ENCODE data around the gene KRT5. TPM values are rescaled to one million over a fixed set of nuclear protein-coding genes. Genes with fewer than 3 reads are reported as not detected.
"Not testable (repeated sequence)": the region's sequence is repeated elsewhere in the genome, so short reads cannot be mapped to it uniquely, and the experiment has no call there.

Gene KRT5
- total and polyA plus RNA-seq, 4 donors, result 0.08 TPM; not detected in 3

DNA sequence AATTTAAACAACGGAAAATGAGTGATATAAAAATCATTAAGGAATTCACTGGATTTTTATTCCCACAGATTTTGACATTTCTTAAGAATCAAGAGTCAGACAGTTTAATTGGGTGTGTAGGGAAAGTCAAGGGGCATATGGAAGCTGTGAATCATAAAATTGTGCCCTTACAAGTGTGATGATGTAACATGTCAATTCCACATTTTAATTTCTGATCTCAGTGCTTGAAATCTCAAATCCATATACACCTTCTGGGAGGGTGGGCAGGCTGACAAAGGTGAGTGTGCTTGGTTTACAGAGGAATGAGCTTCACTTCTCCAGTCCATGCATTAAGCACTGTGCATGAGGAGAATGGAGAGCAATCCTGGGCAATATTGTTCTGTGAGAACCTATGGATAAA, 26.1 kb downstream of the KRT5 start (continued):
- TF ChIP-seq, protein P1, sequence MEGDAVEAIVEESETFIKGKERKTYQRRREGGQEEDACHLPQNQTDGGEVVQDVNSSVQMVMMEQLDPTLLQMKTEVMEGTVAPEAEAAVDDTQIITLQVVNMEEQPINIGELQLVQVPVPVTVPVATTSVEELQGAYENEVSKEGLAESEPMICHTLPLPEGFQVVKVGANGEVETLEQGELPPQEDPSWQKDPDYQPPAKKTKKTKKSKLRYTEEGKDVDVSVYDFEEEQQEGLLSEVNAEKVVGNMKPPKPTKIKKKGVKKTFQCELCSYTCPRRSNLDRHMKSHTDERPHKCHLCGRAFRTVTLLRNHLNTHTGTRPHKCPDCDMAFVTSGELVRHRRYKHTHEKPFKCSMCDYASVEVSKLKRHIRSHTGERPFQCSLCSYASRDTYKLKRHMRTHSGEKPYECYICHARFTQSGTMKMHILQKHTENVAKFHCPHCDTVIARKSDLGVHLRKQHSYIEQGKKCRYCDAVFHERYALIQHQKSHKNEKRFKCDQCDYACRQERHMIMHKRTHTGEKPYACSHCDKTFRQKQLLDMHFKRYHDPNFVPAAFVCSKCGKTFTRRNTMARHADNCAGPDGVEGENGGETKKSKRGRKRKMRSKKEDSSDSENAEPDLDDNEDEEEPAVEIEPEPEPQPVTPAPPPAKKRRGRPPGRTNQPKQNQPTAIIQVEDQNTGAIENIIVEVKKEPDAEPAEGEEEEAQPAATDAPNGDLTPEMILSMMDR (IDR thresholded peaks at IDR 0.05; ENCODE audit: low read depth, low read length, missing input control), result no peak
- TF ChIP-seq EGR1 (IDR thresholded peaks at IDR 0.05; ENCODE audit: low read depth in 2 of 2) (no peak), RXRA (IDR thresholded peaks at IDR 0.05) (no peak), YY1 (IDR thresholded peaks at IDR 0.05) (no peak), JUND (IDR thresholded peaks at IDR 0.05) (no peak)
- TF ChIP-seq, protein P2, sequence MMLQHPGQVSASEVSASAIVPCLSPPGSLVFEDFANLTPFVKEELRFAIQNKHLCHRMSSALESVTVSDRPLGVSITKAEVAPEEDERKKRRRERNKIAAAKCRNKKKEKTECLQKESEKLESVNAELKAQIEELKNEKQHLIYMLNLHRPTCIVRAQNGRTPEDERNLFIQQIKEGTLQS (IDR thresholded peaks at IDR 0.05), result no peak

GRCh38 chr12:52493172-52493571, 27.0 kb downstream of the KRT5 start, which contains the start of gene KRT6A:
KRT6A (minus strand) TSS chr12:52493257; CDS start chr12:52493188, 69 bp downstream.
- H3K27ac ChIP-seq (ENCODE audit: low read depth in 1 of 2, low read length in 2 of 2), result no peak within 1 kb of the TSS
- WGBS, result 97% methylated on average over 2 of the region's 2 CpGs
- H3K36me3 ChIP-seq (ENCODE audit: control insufficient read depth in 4 of 4, insufficient read depth in 3 of 4, low read depth in 1 of 4, low read length in 3 of 4), result no peaks in the 10 kb centered on the region
- TF ChIP-seq HNF4G (IDR thresholded peaks at IDR 0.05) (no peak), EGR1 (IDR thresholded peaks at IDR 0.05; ENCODE audit: low read depth in 2 of 2) (no peak), YY1 (IDR thresholded peaks at IDR 0.05) (no peak)
- TF ChIP-seq, protein P2 (IDR thresholded peaks at IDR 0.05), result no peak
- no peak within 1 kb of the TSS for H3K9ac ChIP-seq (ENCODE audit: low read depth in 1 of 2, low read length in 2 of 2)
- no peak for DNase-seq (ENCODE audit: low spot score)
- H3K9me3 ChIP-seq (ENCODE audit: control insufficient read depth in 4 of 4, low read length in 3 of 4), result no peaks in the 10 kb centered on the region
- H3K4me1 ChIP-seq (ENCODE audit: control insufficient read depth in 4 of 4, insufficient read depth in 4 of 4, low read length in 3 of 4), result no peaks in the 10 kb centered on the region
- no peak within 1 kb of the TSS for H3K4me3 ChIP-seq (ENCODE audit: low read depth in 1 of 3, low read length in 3 of 3)
- H3K27me3 ChIP-seq (ENCODE audit: control insufficient read depth in 4 of 4, insufficient read depth in 4 of 4, low read length in 3 of 4), result peaks cover 0 to 9% (median 0%) of the 10 kb centered on the region in 4 donors

DNA sequence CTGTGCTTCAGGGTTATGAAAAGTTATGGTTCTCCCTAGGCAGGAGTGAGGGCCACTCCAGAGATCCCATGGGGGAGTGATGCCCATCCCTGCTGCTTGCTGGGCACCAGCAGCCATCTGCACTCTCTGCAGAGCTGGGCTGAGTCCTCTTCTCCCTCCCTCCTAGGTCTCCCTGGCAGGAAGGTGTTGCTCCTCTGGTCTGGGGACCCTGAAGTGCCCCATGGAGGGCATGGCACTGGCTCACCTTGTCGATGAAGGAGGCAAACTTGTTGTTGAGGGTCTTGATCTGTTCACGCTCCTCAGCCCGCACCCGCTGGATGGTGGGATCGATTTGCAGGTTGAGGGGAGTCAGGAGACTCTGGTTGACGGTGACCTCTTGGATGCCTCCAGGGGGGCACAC, 27.8 kb downstream of the KRT5 start:
- H3K9ac ChIP-seq (ENCODE audit: low read depth in 1 of 2, low read length in 2 of 2); H3K4me1 ChIP-seq (ENCODE audit: control insufficient read depth in 4 of 4, insufficient read depth in 4 of 4, low read length in 3 of 4); DNase-seq (ENCODE audit: low spot score); H3K27me3 ChIP-seq (ENCODE audit: control insufficient read depth in 4 of 4, insufficient read depth in 4 of 4, low read length in 3 of 4); H3K9me3 ChIP-seq (ENCODE audit: control insufficient read depth in 4 of 4, low read length in 3 of 4); H3K27ac ChIP-seq (ENCODE audit: low read depth in 1 of 2, low read length in 2 of 2); H3K36me3 ChIP-seq (ENCODE audit: control insufficient read depth in 4 of 4, insufficient read depth in 3 of 4, low read depth in 1 of 4, low read length in 3 of 4); H3K4me3 ChIP-seq (ENCODE audit: low read depth in 1 of 3, low read length in 3 of 3): not testable (repeated sequence)
- WGBS, result 96% methylated on average over 6 of the region's 6 CpGs

- H3K36me3 ChIP-seq (ENCODE audit: control insufficient read depth in 4 of 4, insufficient read depth in 3 of 4, low read depth in 1 of 4, low read length in 3 of 4); DNase-seq (ENCODE audit: low spot score); H3K4me1 ChIP-seq (ENCODE audit: control insufficient read depth in 4 of 4, insufficient read depth in 4 of 4, low read length in 3 of 4); H3K27me3 ChIP-seq (ENCODE audit: control insufficient read depth in 4 of 4, insufficient read depth in 4 of 4, low read length in 3 of 4); H3K4me3 ChIP-seq (ENCODE audit: low read depth in 1 of 3, low read length in 3 of 3); H3K9ac ChIP-seq (ENCODE audit: low read depth in 1 of 2, low read length in 2 of 2); H3K27ac ChIP-seq (ENCODE audit: low read depth in 1 of 2, low read length in 2 of 2); H3K9me3 ChIP-seq (ENCODE audit: control insufficient read depth in 4 of 4, low read length in 3 of 4): not testable (repeated sequence)
- 88% methylated on average over 8 of the region's 8 CpGs for WGBS
Observed at GRCh38 chr12:52491495-52491894, 28.7 kb downstream of the KRT5 start.

DNA sequence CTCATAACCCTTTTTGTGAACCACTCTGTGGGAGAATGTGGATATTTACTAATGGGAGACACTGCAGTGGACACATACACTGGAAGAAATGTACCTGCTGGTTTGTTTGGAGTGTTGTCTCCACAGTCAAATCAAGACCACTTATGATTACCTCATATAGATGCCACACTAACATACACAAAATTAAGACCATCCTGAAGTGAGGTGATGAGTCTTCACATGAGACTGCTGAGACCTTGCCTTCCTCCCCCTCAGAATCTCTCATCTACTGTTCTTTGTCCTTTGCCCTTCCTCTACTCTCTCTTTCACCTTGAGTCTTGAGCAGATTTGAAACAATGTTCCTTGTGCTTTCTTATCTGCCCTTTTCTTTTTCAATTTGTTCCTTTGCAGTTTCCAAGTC, 31.5 kb downstream of the KRT5 start:
- Histone ChIP-seq H3K4me3 (ENCODE audit: low read depth in 1 of 3, low read length in 3 of 3) (no peak overlapping the region), H3K9me3 (ENCODE audit: control insufficient read depth in 4 of 4, low read length in 3 of 4) (peaks cover 0 to 5% (median 0%) of the 10 kb centered on the region in 4 donors), H3K27ac (ENCODE audit: low read depth in 1 of 2, low read length in 2 of 2) (no peak overlapping the region), H3K9ac (ENCODE audit: low read depth in 1 of 2, low read length in 2 of 2) (no peak overlapping the region), H3K27me3 (ENCODE audit: control insufficient read depth in 4 of 4, insufficient read depth in 4 of 4, low read length in 3 of 4) (peaks cover 0 to 6% (median 0%) of the 10 kb centered on the region in 4 donors), H3K36me3 (ENCODE audit: control insufficient read depth in 4 of 4, insufficient read depth in 3 of 4, low read depth in 1 of 4, low read length in 3 of 4) (no peaks in the 10 kb centered on the region), H3K4me1 (ENCODE audit: control insufficient read depth in 4 of 4, insufficient read depth in 4 of 4, low read length in 3 of 4) (no peaks in the 10 kb centered on the region)
- TF ChIP-seq RAD21 (IDR thresholded peaks at IDR 0.05), result no peak
- no peak for TF ChIP-seq TAF1 (conservative IDR thresholded peaks at IDR 0.05)
- no peak for TF ChIP-seq SP1 (IDR thresholded peaks at IDR 0.05)
- no peak for TF ChIP-seq YY1 (IDR thresholded peaks at IDR 0.05)
- TF ChIP-seq NR2F2 (IDR thresholded peaks at IDR 0.05), result no peak
- no peak for TF ChIP-seq GABPA (IDR thresholded peaks at IDR 0.05 in 1 of 2, conservative IDR thresholded peaks at IDR 0.05 in 1 of 2)
- no peak for TF ChIP-seq RXRA (IDR thresholded peaks at IDR 0.05)
- TF ChIP-seq HNF4G (IDR thresholded peaks at IDR 0.05), result no peak
- TF ChIP-seq, protein P3, sequence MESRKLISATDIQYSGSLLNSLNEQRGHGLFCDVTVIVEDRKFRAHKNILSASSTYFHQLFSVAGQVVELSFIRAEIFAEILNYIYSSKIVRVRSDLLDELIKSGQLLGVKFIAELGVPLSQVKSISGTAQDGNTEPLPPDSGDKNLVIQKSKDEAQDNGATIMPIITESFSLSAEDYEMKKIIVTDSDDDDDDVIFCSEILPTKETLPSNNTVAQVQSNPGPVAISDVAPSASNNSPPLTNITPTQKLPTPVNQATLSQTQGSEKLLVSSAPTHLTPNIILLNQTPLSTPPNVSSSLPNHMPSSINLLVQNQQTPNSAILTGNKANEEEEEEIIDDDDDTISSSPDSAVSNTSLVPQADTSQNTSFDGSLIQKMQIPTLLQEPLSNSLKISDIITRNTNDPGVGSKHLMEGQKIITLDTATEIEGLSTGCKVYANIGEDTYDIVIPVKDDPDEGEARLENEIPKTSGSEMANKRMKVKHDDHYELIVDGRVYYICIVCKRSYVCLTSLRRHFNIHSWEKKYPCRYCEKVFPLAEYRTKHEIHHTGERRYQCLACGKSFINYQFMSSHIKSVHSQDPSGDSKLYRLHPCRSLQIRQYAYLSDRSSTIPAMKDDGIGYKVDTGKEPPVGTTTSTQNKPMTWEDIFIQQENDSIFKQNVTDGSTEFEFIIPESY (IDR thresholded peaks at IDR 0.05), result no peak
- no peak for TF ChIP-seq HNF4A (conservative IDR thresholded peaks at IDR 0.05)
- TF ChIP-seq FOXA1 (IDR thresholded peaks at IDR 0.05), result no peak
- TF ChIP-seq JUND (IDR thresholded peaks at IDR 0.05), result no peak
- DNase-seq (ENCODE audit: low spot score), result no peak

All from liver (tissue), 9 donors.